HG02759 (cell line): ENCODE measurements around the gene ACSL5.
A peak's percentile ranks its signal among the peaks of the same experiment; 100 is the strongest.
"Not testable (repeated sequence)": the region's sequence is repeated elsewhere in the genome, so short reads cannot be mapped to it uniquely, and the experiment has no call there.

ENCODE experiments used
- ATAC-seq: cut with Tn5 transposase; IDR thresholded peaks from one replicate; pipeline ENCODE4 v1.9.1; 2021; ENCODE audit warnings: mild to moderate bottlenecking, moderate library complexity; ENCODE audit not compliant: unreplicated experiment

Gene ACSL5

DNA sequence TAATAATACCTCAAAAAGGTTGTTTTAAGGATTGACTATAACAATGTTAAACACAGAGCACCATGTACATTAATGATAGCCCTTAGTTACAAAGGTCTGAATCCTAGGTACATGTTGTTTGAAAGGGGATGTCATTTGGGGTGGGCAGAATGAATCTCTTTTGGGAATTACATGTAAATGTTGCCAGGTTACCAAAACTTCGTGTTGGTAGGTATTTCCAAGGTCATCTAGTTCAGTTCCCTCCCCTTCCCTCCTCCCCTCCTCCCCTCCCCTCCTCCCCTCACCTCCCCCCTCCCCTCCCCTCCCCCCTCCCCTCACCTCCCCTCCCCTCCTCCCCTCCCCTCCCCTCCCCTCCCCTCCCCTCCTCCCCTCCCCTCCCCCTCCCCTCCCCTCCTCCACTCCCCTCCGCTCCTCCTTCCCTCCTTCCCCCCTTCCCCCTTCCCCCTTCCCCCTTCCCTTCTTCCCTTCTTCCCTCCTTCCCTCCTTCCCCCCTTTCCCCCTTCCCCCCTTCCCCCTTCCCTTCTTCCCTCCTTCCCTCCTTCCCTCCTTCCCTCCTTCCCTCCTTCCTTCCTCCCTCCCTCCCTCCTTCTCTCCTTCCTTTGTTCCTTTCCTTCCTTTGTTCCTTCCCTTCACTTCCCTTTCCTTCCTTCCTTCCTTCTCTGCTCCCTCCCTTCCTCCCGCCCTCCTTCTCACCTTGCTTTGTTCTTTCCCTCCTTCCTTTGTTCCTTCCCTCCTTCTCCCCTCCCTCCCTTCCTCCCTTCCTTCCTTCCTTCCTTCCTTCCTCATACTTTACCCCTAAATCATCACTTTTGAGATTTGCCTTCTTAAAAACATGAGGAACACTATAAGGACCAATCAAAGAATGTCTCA is 81.2 kb downstream of the ACSL5 start:
- ATAC-seq, result no peak

DNA sequence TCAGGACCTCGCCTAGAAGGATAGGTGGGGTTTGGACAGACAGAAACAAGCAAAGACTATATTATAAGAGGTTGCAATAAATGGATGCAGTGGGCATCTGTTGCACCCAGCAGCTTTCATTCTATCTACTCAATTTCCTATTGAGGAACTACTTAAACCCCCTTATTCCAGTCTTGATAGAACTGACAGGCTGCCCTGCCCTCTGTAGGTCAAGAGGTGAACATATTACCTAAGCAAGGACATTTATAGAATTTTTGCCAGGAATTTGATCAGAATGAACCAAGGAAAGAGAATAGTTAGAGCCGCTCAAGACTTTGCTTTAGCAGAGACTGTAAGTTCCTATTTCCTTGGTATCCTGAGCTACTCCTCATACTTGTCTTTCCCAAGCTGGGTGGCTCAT is 82.6 kb downstream of the ACSL5 start:
- no peak for ATAC-seq

DNA sequence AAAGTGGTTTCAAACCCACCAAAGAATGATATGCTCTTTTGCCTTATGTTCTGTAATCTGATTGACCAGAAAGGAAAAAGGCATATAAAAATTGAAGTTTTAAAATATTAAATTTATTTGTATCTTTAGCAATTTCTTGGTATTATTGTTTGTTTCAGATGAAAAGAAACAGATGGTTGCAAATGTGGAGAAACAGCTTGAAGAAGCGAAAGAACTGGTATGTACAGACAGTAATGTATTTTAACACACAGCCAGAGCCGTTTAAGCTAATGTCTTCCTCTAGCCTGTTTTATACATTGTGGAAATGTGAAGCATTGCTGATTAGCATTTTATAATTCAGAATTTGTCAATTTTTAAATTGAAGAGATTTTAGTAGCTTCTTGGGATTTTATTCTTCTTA is 86.5 kb downstream of the ACSL5 start:
- no peak for ATAC-seq

DNA sequence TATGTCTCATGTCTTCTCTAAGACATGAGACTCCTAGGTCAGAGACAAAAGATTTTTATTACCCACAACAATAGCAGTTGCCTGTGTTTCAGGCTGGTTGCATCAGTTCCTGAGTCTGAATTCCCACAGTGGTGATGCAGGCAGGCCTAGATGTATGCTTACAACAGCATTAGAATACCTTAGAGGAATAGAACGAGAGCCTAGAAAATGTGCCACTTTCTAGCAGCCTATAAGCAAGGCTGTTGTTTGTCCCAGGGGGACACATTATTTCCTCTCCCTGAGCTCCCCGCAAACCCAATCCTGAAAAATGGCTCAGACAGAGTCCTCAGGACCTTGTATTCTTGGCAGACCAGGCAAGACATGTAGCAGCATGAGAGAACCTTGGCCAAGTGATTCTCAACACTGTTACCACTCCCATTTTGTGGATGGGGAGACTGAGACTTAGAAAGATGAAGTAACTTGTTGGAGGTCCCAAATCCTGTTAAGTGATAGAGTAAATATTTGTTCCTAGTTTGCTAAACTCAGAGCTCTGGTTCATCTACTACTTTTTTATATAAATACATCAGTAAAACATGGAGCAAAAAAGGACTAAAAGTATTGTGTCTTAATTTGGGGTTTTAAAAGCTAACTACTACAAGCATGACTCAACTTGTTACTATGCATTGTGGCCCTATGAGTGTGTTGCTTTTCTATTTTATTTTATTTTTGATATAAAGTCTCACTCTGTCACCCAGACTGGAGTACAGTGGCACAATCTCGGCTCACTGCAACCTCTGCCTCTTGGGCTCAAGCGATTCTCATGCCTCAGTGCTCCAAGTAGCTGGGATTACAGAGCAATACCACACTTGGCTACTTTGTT is 87.3 kb downstream of the ACSL5 start:
- no peak for ATAC-seq

DNA sequence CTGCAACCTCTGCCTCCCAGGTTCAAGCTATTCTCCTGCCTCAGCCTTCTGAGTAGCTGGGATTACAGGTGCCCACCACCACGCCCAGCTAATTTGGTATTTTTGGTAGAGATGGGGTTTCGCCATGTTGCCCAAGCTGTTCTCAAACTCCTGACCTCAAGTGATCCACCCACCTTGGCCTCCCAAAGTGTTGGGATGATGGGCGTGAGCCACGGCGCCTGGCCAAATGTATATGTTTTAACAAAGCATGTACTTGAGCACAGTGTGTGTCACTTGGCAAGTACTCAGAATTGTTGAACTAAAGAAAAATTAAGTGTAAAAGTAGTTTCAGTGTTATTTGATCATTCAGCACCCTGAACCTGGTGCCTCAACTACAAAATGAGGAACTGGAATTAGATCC is 90.2 kb downstream of the ACSL5 start:
- not testable (repeated sequence) for ATAC-seq

DNA sequence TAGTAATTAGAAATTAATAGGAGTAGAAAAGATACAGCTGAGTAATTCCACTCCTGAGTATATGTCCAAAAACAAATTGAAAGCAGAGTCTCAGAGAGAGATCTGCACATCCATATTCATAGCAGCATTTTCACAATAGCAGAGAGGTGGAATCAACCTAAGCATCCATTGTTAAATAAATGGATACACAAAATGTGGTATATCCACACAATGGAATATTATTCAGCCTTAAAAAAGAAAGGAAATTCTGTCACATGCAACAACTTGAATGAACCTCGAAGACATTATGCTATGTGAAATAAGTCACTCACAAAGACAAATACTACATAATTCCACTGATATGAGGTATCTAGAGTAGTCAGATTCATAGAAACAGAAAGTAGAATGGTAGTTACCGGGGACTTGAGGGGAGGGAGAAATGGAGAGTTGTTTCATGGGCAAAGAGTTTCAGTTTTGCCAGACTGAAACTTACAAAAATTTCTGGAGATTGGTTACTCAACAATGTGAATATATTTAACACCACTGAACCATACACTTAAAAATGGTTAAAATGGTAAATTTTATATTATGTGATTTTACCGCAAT is 91.5 kb downstream of the ACSL5 start:
- no peak for ATAC-seq

DNA sequence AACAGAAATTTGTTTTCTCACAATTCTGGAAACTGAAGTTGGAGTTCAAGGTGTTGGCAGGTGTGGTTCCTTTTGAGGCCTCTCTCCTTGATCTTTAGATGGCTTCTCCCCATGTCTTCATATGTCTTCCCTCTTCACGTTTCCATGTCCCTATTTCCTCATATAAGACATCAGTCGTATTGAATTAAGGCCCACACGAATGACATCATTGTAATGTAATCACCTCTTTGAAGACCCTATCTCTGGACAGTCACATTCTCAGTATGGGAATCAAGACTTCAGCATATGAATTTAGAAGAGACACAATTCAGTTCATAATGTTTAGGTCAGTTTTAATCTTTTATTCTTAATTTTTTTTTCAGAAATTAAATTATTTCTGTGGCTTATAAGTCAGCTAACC is 92.9 kb downstream of the ACSL5 start:
- ATAC-seq, result no peak

DNA sequence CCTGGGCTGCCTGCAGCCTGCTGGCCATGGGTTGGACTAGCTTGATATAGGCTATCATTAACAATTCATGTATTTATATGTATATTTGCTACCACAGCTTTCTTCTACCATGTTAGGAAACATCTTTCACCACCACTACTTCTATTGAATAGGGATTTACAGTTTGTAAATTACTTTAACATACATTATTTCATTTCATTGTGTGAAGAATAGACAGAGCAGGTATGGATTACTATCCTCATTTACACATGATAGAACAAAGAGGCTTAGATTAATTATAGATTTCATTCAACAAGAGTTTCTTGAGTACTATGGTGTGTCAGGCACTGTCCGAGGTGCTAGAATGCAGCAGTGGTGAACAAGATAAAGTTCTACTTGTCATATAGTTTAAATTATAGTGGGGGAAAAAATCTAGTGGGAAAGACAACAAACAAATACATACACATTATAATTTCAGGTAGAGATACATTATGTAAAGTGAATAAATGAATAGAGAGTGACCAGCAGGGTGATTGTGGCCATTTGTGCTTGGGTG is 93.7 kb downstream of the ACSL5 start:
- ATAC-seq, result no peak

DNA sequence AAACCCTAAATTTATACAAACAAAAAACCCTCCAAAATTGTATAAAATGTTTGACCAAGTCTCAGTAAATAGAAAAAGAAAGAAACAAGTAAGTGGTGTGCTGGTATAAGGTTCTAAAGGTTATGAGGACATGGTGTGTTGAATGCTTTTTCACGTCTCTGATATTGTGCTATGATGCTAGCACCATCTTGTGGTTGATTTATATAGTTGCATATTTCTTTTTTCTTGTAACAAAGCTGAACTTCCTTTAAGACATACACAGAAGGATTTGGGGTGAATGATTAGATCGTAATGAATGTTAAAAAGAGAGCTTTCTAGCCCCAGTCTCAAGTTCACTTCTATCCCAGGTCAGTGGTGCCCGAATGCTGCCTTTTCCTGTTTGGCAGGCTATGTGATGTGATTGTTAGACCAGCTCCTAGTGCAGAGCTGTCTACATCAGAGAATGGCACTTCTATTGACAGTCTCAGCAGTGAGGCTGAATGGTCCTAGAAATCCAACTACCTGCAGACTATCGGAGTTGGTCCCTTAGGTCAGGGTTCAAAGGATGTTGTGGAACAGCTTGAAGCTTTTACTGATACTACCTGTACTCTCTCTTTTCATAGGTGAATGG is 98.1 kb downstream of the ACSL5 start:
- ATAC-seq, result peak; percentile 71

DNA sequence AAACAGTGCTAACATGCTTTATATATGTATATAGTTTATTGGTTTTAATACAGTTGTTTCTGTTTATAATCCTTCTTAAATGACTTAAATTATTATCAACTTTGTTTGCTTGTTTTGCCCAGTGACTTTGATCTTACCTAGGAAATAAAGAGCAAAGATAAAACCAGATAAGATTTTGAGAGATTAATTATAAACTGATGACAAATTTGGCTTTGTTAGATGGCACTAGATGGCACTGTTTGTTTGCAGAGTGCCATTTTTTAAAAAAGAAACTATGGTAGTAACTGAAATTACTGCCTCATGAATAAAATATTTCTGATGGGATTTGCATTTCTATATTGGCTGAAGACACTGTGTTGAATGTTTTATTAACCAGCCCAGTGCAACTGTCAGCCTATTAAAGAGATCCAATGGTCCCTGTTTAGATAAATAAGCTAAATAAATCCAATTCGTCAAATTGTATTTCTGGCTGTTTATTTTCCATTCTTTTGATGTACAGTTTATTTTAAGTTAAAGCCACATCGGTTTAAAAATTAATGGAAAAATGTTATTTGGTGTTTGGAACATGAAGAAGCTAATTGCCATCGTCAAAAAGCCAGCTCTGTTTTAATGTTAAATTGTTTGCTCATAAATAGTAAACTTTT is 101.8 kb downstream of the ACSL5 start:
- no peak for ATAC-seq
